Measurements from ENCODE around the gene MTX3.

The MTX3 gene

DNA sequence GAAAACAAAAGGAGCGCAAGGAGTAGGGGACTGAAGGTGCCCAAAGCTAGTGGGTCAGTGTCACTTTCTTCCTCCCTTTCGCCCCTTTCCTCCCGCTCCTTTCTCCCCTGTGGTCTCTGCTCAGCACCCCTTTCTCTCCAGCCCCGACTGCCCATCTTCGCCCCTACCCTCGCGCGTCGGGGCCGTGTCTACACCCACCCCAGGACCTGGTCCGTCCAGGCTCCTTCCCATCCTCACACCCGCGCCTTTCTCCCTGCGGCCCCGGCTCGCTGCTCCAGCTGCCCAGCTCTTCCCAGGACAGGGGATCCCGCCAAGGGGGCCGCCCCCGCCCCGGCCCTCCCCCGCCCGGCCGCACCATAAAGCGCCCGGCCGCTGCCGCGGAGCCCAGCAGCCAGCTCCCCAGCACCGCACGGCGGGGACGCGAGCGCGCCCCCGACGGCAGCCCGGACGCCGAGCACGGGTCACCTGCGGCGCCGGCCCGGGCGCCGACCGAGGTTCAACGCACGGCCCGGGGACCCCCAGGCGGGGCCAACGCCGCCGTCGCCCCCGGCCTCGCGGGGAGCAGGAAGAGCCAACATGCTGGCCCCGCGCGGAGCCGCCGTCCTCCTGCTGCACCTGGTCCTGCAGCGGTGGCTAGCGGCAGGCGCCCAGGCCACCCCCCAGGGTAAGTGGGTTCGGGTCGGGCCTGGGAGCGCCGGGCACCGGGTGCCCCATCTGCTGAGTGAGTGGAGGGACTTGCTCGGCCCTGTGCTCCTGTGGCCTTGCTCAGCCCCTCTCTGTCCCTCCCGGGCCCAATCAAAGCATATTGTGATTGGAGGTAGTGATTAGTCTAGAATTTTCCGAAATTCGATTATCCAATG, 44.1 kb upstream of the MTX3 start, which contains the start of gene THBS4:
TSS of gene THBS4 (plus strand) at position 387 of the 860 bp plus-strand sequence. CDS start at position 577, 190 bp downstream.
- TF ChIP-seq, protein P1, sequence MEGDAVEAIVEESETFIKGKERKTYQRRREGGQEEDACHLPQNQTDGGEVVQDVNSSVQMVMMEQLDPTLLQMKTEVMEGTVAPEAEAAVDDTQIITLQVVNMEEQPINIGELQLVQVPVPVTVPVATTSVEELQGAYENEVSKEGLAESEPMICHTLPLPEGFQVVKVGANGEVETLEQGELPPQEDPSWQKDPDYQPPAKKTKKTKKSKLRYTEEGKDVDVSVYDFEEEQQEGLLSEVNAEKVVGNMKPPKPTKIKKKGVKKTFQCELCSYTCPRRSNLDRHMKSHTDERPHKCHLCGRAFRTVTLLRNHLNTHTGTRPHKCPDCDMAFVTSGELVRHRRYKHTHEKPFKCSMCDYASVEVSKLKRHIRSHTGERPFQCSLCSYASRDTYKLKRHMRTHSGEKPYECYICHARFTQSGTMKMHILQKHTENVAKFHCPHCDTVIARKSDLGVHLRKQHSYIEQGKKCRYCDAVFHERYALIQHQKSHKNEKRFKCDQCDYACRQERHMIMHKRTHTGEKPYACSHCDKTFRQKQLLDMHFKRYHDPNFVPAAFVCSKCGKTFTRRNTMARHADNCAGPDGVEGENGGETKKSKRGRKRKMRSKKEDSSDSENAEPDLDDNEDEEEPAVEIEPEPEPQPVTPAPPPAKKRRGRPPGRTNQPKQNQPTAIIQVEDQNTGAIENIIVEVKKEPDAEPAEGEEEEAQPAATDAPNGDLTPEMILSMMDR (conservative IDR thresholded peaks at IDR 0.05; ENCODE audit: control insufficient read depth, insufficient read depth, low read depth, low read length), result no peak
- no peak for DNase-seq (ENCODE audit: low read depth)
- no peak within 1 kb of the TSS for H3K4me3 ChIP-seq (ENCODE audit: control insufficient read depth, low read depth, low read length)

DNA sequence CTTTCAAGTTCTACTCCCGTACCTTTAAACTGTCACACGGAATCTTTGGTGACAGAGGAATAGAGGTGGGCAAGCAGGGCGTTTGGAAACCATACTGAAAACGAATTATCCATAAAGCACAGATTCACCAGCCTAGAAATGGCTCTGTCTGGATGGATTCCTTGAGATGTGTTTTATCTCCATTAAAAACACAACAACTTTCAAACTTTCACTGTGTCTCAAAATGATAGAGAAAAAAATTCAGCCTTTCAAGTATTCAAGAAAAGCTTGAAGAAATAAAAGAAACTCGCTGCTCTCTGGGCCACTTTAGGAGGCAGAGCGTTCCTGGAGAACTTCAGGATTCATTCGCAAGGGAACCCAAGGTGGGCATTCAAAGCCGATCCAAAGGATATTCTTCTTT, 43.5 kb upstream of the MTX3 start:
- no peak overlapping the region for H3K4me3 ChIP-seq (ENCODE audit: control insufficient read depth, low read depth, low read length)
- TF ChIP-seq, protein P1 (conservative IDR thresholded peaks at IDR 0.05; ENCODE audit: control insufficient read depth, insufficient read depth, low read depth, low read length), result no peak
- no peak for DNase-seq (ENCODE audit: low read depth)

DNA sequence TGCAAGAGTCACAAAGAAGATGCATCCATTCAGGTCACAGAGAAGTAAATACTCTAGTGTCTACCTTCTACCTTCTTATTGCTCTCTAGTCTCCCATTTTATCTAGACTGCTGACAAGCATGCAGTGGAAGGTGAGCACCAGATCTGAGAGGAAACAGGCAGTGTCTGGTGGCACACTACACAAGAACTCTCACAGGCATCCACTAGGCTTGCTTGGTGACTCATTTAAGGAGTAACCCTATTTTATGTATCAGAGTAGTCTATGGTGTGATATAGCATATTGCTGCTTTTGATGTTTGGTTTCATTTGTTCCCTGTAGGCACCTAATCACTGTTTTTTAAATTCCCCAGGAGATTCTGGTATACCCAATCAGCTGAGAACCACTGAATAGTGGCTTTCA, 42.5 kb upstream of the MTX3 start:
- no peak overlapping the region for H3K4me3 ChIP-seq (ENCODE audit: control insufficient read depth, low read depth, low read length)
- no peak for DNase-seq (ENCODE audit: low read depth)
- TF ChIP-seq, protein P1 (conservative IDR thresholded peaks at IDR 0.05; ENCODE audit: control insufficient read depth, insufficient read depth, low read depth, low read length), result no peak

DNA sequence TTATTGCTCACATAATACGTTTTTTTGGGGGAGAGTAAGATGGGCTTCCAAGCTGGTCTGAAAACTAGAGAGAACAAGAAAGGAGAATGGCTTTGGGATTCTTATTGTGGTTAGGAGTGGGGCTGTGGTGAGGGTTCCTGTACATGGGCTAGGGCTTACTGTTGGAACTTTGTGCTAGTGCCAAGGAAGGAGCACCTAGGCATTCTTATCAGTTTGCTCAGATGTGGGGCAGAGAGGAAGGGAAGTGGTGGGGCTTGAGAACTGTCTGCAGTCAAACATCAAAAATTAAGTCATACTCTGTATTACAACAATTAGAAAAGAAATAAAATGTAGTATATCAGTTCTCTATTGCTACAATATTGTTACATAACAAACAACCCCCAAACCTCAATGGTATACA, 40.0 kb upstream of the MTX3 start:
- DNase-seq (ENCODE audit: low read depth), result no peak
- no peak overlapping the region for H3K4me3 ChIP-seq (ENCODE audit: control insufficient read depth, low read depth, low read length)
- TF ChIP-seq, protein P1 (conservative IDR thresholded peaks at IDR 0.05; ENCODE audit: control insufficient read depth, insufficient read depth, low read depth, low read length), result no peak

DNA sequence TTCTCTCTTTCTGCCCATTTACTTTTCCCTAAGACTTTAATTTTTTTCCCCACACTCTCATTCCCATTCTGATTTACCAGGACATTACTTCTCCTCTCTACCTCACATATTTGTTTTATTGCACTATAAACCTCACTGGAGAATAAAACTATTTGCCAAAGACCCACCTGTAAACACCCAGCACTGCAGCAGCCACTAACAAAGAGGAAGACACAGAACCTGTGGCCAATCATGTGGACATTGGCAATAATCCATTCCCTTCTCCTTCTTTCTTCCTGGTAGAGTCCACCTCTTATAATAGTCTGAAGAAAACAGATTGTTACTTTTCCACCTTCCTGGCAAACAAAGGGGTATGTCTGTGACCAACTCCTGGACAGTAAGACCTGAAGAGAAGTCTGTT, 35.8 kb upstream of the MTX3 start:
- TF ChIP-seq, protein P1 (conservative IDR thresholded peaks at IDR 0.05; ENCODE audit: control insufficient read depth, insufficient read depth, low read depth, low read length), result no peak
- H3K4me3 ChIP-seq (ENCODE audit: control insufficient read depth, low read depth, low read length), result no peak overlapping the region
- no peak for DNase-seq (ENCODE audit: low read depth)

DNA sequence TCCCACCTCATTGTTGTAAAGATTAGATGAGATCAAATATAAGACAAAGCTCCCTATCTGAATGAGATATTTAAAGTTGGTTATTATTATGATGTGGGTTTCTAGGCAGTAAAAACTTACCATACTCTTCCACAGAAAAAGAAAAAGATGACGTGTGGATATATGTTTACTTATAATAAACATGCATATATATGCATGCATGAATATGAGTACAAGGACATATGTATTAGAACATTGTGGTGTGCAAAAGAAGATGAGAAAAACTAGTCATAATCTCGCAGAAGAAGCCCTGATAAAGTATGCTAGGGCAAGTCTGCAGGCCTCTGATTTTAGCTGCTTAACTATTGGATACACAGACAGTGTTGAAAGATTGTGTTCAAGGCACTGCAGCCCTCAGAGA, 34.0 kb upstream of the MTX3 start:
- TF ChIP-seq, protein P1 (conservative IDR thresholded peaks at IDR 0.05; ENCODE audit: control insufficient read depth, insufficient read depth, low read depth, low read length), result no peak
- DNase-seq (ENCODE audit: low read depth), result no peak
- H3K4me3 ChIP-seq (ENCODE audit: control insufficient read depth, low read depth, low read length), result no peak overlapping the region
